Activated T-helper 2 cell treated with anti-CD3 and anti-CD28 coated beads, Interferon-gamma antibody, Interleukin-2, Interleukin-4, amounts not matched to agents 10 μg/mL and 5 μg/mL and 100 μg/mL, durations not matched to agents 14 hours and 24 hours and 36 hours (primary cell): Measurements from ENCODE around the gene SLC22A12. TPM values are rescaled to one million over a fixed set of nuclear protein-coding genes. Genes with fewer than 3 reads are reported as not detected.

ENCODE experiments used
- DNase-seq: peaks from one replicate; pipeline ENCODE4 v3.0.0; 2021; ENCODE audit warnings: low spot score
- H3K27ac Mint-ChIP-seq: one replicate; pipeline ENCODE4 v1.8.0; 2021; ENCODE audit warnings: mixed read lengths
- H3K27me3 Mint-ChIP-seq: one replicate; pipeline ENCODE4 v1.8.0; 2021; ENCODE audit warnings: low read depth, mixed read lengths
- H3K36me3 Mint-ChIP-seq: one replicate; pipeline ENCODE4 v1.8.0; 2021; ENCODE audit warnings: low read depth, mixed read lengths
- H3K4me1 Mint-ChIP-seq: one replicate; pipeline ENCODE4 v1.8.0; 2021; ENCODE audit warnings: low read depth, mixed read lengths
- H3K4me3 Mint-ChIP-seq: one replicate; pipeline ENCODE4 v1.8.0; 2021; ENCODE audit warnings: low read depth, mild to moderate bottlenecking, moderate library complexity, mixed read lengths
- H3K9me3 Mint-ChIP-seq: one replicate; pipeline ENCODE4 v1.8.0; 2021; ENCODE audit warnings: mixed read lengths
- intact Hi-C: fragments of 100-400 bp; cut with micrococcal nuclease; formaldehyde crosslinking; loops from one replicate; pipeline ENCODE4 v1.15.1; 2023
- total RNA-seq: library from RNA; stranded (reverse); gene quantifications from 2 replicates; pipeline ENCODE4 v1.2.3, GENCODE V29; 2022

Gene SLC22A12
- total RNA-seq, 1 donor from 2014 or later: not detected

- H3K4me1 Mint-ChIP-seq: peaks cover 6% of the 10 kb centered on the region
- H3K36me3 Mint-ChIP-seq: no peaks in the 10 kb centered on the region
- intact Hi-C loops: no loop called here
- DNase-seq: no peak
- no peak overlapping the region for H3K27ac Mint-ChIP-seq
- H3K9me3 Mint-ChIP-seq: no peaks in the 10 kb centered on the region
- H3K4me3 Mint-ChIP-seq: no peak overlapping the region
- peaks cover 5% of the 10 kb centered on the region for H3K27me3 Mint-ChIP-seq
Observed at GRCh38 chr11:64633555-64634159, 42.6 kb downstream of the SLC22A12 start.

- Mint-ChIP-seq H3K9me3 (no peaks in the 10 kb centered on the region), H3K27me3 (peaks cover 8% of the 10 kb centered on the region), H3K4me3 (no peak overlapping the region), H3K4me1 (peaks cover 6% of the 10 kb centered on the region), H3K27ac (no peak overlapping the region), H3K36me3 (no peaks in the 10 kb centered on the region)
- intact Hi-C loops: no loop called here
- no peak for DNase-seq
Observed at GRCh38 chr11:64637334-64638017, 46.5 kb downstream of the SLC22A12 start.

- Mint-ChIP-seq H3K27ac (no peak overlapping the region), H3K9me3 (no peaks in the 10 kb centered on the region), H3K4me3 (no peak overlapping the region), H3K4me1 (peaks cover 6% of the 10 kb centered on the region), H3K27me3 (peaks cover 8% of the 10 kb centered on the region), H3K36me3 (no peaks in the 10 kb centered on the region)
- no peak for DNase-seq
- intact Hi-C loops: no loop called here
Observed at GRCh38 chr11:64638018-64638665, 47.1 kb downstream of the SLC22A12 start.

GRCh38 chr11:64638829-64639228 lies 47.8 kb downstream of the SLC22A12 start:
- no peaks in the 10 kb centered on the region for H3K36me3 Mint-ChIP-seq
- intact Hi-C loops: no loop called here
- no peak overlapping the region for H3K27ac Mint-ChIP-seq
- no peak overlapping the region for H3K4me3 Mint-ChIP-seq
- peaks cover 2% of the 10 kb centered on the region for H3K4me1 Mint-ChIP-seq
- H3K27me3 Mint-ChIP-seq: peaks cover 11% of the 10 kb centered on the region
- H3K9me3 Mint-ChIP-seq: no peaks in the 10 kb centered on the region
- DNase-seq: no peak

GRCh38 chr11:64639885-64640284 lies 48.9 kb downstream of the SLC22A12 start:
- Mint-ChIP-seq H3K9me3 (no peaks in the 10 kb centered on the region), H3K27me3 (peaks cover 17% of the 10 kb centered on the region), H3K27ac (no peak overlapping the region), H3K4me1 (no peaks in the 10 kb centered on the region), H3K4me3 (no peak overlapping the region), H3K36me3 (no peaks in the 10 kb centered on the region)
- intact Hi-C loops: no loop called here
- no peak for DNase-seq

- H3K27me3 Mint-ChIP-seq: peaks cover 32% of the 10 kb centered on the region
- intact Hi-C loops: no loop called here
Observed at GRCh38 chr11:64641596-64642417, 50.8 kb downstream of the SLC22A12 start.

GRCh38 chr11:64642418-64642735 lies 51.4 kb downstream of the SLC22A12 start:
- DNase-seq: no peak
- Mint-ChIP-seq H3K9me3 (no peaks in the 10 kb centered on the region), H3K27ac (no peak overlapping the region), H3K4me3 (no peak overlapping the region), H3K27me3 (peaks cover 32% of the 10 kb centered on the region), H3K36me3 (no peaks in the 10 kb centered on the region), H3K4me1 (no peaks in the 10 kb centered on the region)
- intact Hi-C loops: no loop called here

More at GRCh38 chr11:64641596-64642417, 50.8 kb downstream of the SLC22A12 start:
- no peak overlapping the region for H3K27ac Mint-ChIP-seq
- DNase-seq: no peak
- no peaks in the 10 kb centered on the region for H3K9me3 Mint-ChIP-seq
- no peaks in the 10 kb centered on the region for H3K36me3 Mint-ChIP-seq
- H3K4me1 Mint-ChIP-seq: no peaks in the 10 kb centered on the region
- no peak overlapping the region for H3K4me3 Mint-ChIP-seq

GRCh38 chr11:64642871-64643255 lies 51.8 kb downstream of the SLC22A12 start:
- DNase-seq: no peak
- intact Hi-C loops: no loop called here
- no peaks in the 10 kb centered on the region for H3K36me3 Mint-ChIP-seq
- no peak overlapping the region for H3K27ac Mint-ChIP-seq
- no peaks in the 10 kb centered on the region for H3K9me3 Mint-ChIP-seq
- no peak overlapping the region for H3K4me3 Mint-ChIP-seq
- H3K27me3 Mint-ChIP-seq: peaks cover 32% of the 10 kb centered on the region
- no peaks in the 10 kb centered on the region for H3K4me1 Mint-ChIP-seq

GRCh38 chr11:64643256-64643881 lies 52.3 kb downstream of the SLC22A12 start:
- no peak for DNase-seq
- no peaks in the 10 kb centered on the region for H3K36me3 Mint-ChIP-seq
- H3K9me3 Mint-ChIP-seq: no peaks in the 10 kb centered on the region
- H3K4me3 Mint-ChIP-seq: no peak overlapping the region
- peaks cover 32% of the 10 kb centered on the region for H3K27me3 Mint-ChIP-seq
- no peak overlapping the region for H3K27ac Mint-ChIP-seq
- no peaks in the 10 kb centered on the region for H3K4me1 Mint-ChIP-seq
- intact Hi-C loops: no loop called here

GRCh38 chr11:64643920-64644646 lies 53.1 kb downstream of the SLC22A12 start:
- H3K27me3 Mint-ChIP-seq: peaks cover 31% of the 10 kb centered on the region
- no peaks in the 10 kb centered on the region for H3K4me1 Mint-ChIP-seq
- H3K9me3 Mint-ChIP-seq: no peaks in the 10 kb centered on the region
- H3K4me3 Mint-ChIP-seq: no peak overlapping the region
- intact Hi-C loops: no loop called here
- H3K27ac Mint-ChIP-seq: no peak overlapping the region
- no peaks in the 10 kb centered on the region for H3K36me3 Mint-ChIP-seq
- DNase-seq: no peak

GRCh38 chr11:64644647-64645275 lies 53.7 kb downstream of the SLC22A12 start:
- Mint-ChIP-seq H3K27ac (no peak overlapping the region), H3K9me3 (no peaks in the 10 kb centered on the region), H3K36me3 (no peaks in the 10 kb centered on the region), H3K27me3 (peaks cover 31% of the 10 kb centered on the region), H3K4me1 (no peaks in the 10 kb centered on the region), H3K4me3 (no peak overlapping the region)
- no peak for DNase-seq
- intact Hi-C loops: no loop called here
